ENCODE results near the gene GBX2. TPM values are rescaled to one million over a fixed set of nuclear protein-coding genes. Genes with fewer than 3 reads are reported as not detected.

GBX2 gene
- total and polyA plus RNA-seq, 2 experiments from 2014 or later, result not detected

DNA sequence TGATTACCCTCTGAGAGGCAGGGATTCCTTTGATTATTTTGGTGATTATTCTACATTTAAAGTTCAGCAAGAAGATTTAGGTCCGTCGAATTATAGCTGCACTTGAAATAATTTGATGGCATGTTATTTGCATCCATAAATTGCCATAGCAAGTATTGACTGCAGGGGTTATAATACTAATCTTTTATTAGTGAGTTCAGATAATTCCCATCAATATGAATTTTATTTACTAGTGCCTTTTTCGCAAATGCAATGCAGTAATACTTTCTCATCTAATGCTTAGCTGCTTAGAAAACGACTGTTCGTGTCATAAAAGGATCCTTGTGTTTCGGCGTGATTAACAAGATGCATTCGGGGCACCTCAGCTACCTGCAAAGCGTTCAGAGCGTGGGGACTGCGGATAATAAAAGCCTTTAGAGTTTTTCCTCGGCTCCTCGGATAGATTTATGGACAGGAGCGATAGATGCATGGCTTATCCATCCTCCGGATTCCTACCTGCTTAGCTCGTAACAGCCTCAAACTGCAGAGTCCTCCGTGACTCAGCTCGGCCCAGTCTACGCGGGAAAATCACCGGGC, 2.5 kb upstream of the GBX2 start:
- H3K9ac ChIP-seq, result no peak overlapping the region
- no peak for TF ChIP-seq EZH2 (IDR thresholded peaks at IDR 0.05; ENCODE audit: insufficient read depth, poor library complexity, severe bottlenecking)
- no peak for TF ChIP-seq EZH2phosphoT487 (IDR thresholded peaks at IDR 0.05; ENCODE audit: insufficient read depth, low read depth)
- H3K9me2 ChIP-seq (ENCODE audit: insufficient read depth), result no peaks in the 10 kb centered on the region
- H4K20me1 ChIP-seq (ENCODE audit: insufficient read depth), result no peaks in the 10 kb centered on the region
- DNase-seq, result no peak
- in situ Hi-C loops (cut with MboI), result no loop called here
- H3K4me1 ChIP-seq (ENCODE audit: insufficient read depth), result peaks cover 7% of the 10 kb centered on the region
- no peaks in the 10 kb centered on the region for H3K36me3 ChIP-seq (ENCODE audit: low read depth)
- H3K27ac ChIP-seq, result no peak overlapping the region
- H3K27me3 ChIP-seq (replicated peaks; ENCODE audit: insufficient read depth), result peaks cover 92% of the 10 kb centered on the region
- H3K79me2 ChIP-seq (ENCODE audit: insufficient read depth), result no peaks in the 10 kb centered on the region
- no peak overlapping the region for H3K4me2 ChIP-seq (ENCODE audit: unreplicated experiment)
- H3K9me3 ChIP-seq (ENCODE audit: low read depth), result no peaks in the 10 kb centered on the region
- no peak overlapping the region for H3K4me3 ChIP-seq
- WGBS, 2 experiments (ENCODE audit: low coverage in 1 of 2, low lambda C conversion rate in 2 of 2, missing lambda C conversion rate in 2 of 2), result 27 to 29% methylated on average over 21 of the region's 21 CpGs
- H2AFZ ChIP-seq, result no peak overlapping the region
- peaks cover 9% of the 10 kb centered on the region for H3F3A ChIP-seq (ENCODE audit: insufficient read depth)

DNA sequence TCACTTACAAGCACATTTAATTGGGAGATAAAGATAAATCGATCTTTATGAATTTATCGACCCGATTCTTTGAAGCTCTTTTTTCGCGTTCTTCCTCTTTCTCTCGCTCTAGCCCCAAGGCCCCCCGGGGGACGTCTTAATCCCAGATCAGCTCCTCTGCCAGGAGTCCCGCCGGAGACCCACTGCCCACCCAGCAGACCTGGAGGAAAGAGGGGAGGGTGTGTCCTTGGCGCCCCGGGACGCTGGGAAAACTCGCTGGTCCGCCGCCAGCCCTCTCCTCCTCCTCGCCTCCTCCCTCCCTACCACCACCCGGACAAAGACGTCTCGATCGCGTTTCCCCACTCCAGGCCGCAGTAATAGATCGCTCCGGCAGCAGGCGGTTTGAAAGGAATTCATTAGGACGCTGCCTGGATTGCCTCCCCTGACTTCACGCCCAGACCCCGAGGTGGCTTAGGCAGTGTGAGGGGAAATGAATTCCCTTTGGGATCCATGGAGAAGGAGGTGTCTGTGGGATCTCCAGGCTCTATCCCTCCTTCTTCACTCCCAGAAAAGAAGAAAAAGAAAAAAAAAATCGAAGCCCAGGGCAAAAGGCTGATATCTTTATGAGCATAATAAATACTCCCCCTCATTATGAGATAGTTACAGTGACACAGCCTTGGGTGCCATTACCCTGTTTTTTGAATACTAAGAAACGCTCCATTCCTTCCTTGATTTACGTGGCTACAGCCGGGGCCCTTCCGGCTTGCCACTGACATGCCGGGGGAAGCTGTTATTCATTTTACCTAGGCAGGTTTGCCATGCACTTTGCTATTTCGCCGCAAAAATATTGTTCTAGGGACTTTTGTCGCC, 1.8 kb upstream of the GBX2 start:
- H3K4me3 ChIP-seq, result no peak overlapping the region
- no peak overlapping the region for H3K4me2 ChIP-seq (ENCODE audit: unreplicated experiment)
- in situ Hi-C loops (cut with MboI), result no loop called here
- no peak overlapping the region for H2AFZ ChIP-seq
- H3K9ac ChIP-seq, result no peak overlapping the region
- TF ChIP-seq EZH2phosphoT487 (IDR thresholded peaks at IDR 0.05; ENCODE audit: insufficient read depth, low read depth), result no peak
- peak; percentile 56 for TF ChIP-seq EZH2 (IDR thresholded peaks at IDR 0.05; ENCODE audit: insufficient read depth, poor library complexity, severe bottlenecking)
- H3K36me3 ChIP-seq (ENCODE audit: low read depth), result no peaks in the 10 kb centered on the region
- H3K27me3 ChIP-seq (replicated peaks; ENCODE audit: insufficient read depth), result peaks cover 99% of the 10 kb centered on the region
- H3K27ac ChIP-seq, result no peak overlapping the region
- H3K9me2 ChIP-seq (ENCODE audit: insufficient read depth), result no peaks in the 10 kb centered on the region
- DNase-seq, result no peak
- no peaks in the 10 kb centered on the region for H4K20me1 ChIP-seq (ENCODE audit: insufficient read depth)
- no peaks in the 10 kb centered on the region for H3K79me2 ChIP-seq (ENCODE audit: insufficient read depth)
- H3K9me3 ChIP-seq (ENCODE audit: low read depth), result no peaks in the 10 kb centered on the region
- 12% methylated on average over 38 of the region's 38 CpGs for WGBS, 2 experiments (ENCODE audit: low coverage in 1 of 2, low lambda C conversion rate in 2 of 2, missing lambda C conversion rate in 2 of 2)
- peaks cover 3% of the 10 kb centered on the region for H3K4me1 ChIP-seq (ENCODE audit: insufficient read depth)
- H3F3A ChIP-seq (ENCODE audit: insufficient read depth), result peaks cover 2% of the 10 kb centered on the region; the same call in 1 of the 2 replicates

DNA sequence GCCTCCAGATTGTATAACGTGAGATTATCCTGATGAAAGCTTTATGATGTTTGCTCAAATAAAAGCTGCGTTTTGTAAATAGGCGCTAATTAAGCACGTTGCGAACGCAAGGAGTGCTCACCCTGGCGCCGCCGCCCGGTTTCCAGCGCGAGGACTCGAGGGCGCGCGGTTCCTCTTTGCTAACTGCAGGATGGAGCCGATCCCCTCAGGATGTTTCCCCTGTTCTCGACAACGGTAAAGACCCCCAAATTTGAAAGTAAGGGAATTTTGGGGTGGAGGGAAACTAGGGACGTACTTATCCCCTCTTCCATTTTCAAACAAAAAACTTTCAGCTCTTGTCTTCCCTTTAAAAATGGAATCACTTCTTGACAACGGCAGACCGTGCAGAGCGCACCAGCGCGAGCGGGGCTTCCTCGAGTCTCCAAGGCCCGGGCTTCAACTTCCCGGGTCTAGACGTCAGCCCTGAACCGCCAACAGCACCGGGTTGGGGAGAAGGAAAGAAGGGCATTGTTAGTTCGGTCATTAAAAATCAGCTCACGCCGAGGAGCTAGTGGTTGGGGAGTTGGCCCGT, 1.1 kb upstream of the GBX2 start:
- in situ Hi-C loops (cut with MboI), result no loop called here
- no peak overlapping the region for H2AFZ ChIP-seq
- H3K36me3 ChIP-seq (ENCODE audit: low read depth), result no peaks in the 10 kb centered on the region

DNA sequence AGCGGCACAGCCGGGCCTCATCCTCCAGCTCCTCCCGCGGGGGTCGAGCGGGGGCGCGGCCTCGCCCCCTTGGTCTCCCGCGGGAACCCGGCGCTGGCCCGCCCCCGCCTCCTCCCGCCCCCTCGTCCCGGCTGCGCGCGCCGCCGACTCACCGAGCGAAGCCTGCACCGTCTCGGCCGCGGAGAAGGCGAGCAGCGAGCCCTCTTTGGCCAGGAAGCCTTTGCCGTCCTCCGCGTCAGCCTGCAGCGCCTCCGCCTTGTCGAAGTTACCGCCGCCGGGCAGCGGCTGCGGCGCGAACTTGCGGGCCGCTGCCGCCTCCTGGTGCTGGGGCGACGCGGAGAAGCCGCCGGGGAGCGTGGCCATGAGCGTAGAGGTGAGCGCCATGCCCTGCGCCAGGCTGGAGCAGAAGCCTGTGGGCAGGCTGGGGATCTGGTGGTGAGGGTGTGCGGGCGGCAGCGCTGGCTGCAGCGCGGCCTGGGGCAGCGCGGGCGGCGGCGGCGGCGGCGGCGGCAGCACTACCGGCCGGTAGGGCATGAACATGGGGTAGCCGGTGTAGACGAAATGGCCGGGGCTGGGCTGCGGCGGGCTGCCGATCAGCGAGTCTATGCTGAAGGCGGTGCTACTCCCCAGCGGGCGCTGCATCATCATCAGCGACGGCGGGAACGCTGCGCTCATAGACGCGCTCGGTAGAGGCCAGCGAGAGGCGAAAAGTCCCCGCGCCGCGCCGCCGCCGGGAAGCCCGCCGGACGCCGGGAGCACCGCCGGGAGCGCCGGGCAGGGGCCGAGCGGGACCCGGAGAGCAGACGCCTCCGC, 683 bp downstream of the GBX2 start:
- Histone ChIP-seq H3K4me2 (ENCODE audit: unreplicated experiment) (peak overlapping the region; percentile 10), H3K9ac (no peak overlapping the region), H3F3A (ENCODE audit: insufficient read depth) (no peaks in the 10 kb centered on the region), H3K27me3 (replicated peaks; ENCODE audit: insufficient read depth) (peaks cover 99% of the 10 kb centered on the region), H4K20me1 (ENCODE audit: insufficient read depth) (no peaks in the 10 kb centered on the region), H3K4me3 (peak overlapping the region; percentile 60), H3K79me2 (ENCODE audit: insufficient read depth) (no peaks in the 10 kb centered on the region), H3K4me1 (ENCODE audit: insufficient read depth) (0 out of 2 replicates have a peak, but pooled peaks cover 9% of the 10 kb centered on the region), H3K27ac (no peak overlapping the region), H3K9me3 (ENCODE audit: low read depth) (no peaks in the 10 kb centered on the region), H3K36me3 (ENCODE audit: low read depth) (no peaks in the 10 kb centered on the region), H3K9me2 (ENCODE audit: insufficient read depth) (no peaks in the 10 kb centered on the region), H2AFZ (peak overlapping the region; percentile 72)
- in situ Hi-C loops (cut with MboI), result no loop called here
- peak; percentile 59 for TF ChIP-seq EZH2 (IDR thresholded peaks at IDR 0.05; ENCODE audit: insufficient read depth, poor library complexity, severe bottlenecking)
- no peak for TF ChIP-seq EZH2phosphoT487 (IDR thresholded peaks at IDR 0.05; ENCODE audit: insufficient read depth, low read depth)
- WGBS, 2 experiments (ENCODE audit: low coverage in 1 of 2, low lambda C conversion rate in 2 of 2, missing lambda C conversion rate in 2 of 2), result 1 to 2% methylated on average over 61 to 75 of the region's 112 CpGs
- peak; percentile 73 for DNase-seq

More for the DNA sequence above, 1.1 kb upstream of the GBX2 start:
- Histone ChIP-seq H3K9me2 (ENCODE audit: insufficient read depth) (no peaks in the 10 kb centered on the region), H3K9me3 (ENCODE audit: low read depth) (no peaks in the 10 kb centered on the region), H3K79me2 (ENCODE audit: insufficient read depth) (no peaks in the 10 kb centered on the region), H3F3A (ENCODE audit: insufficient read depth) (no peaks in the 10 kb centered on the region), H4K20me1 (ENCODE audit: insufficient read depth) (no peaks in the 10 kb centered on the region), H3K9ac (no peak overlapping the region), H3K4me2 (ENCODE audit: unreplicated experiment) (no peak overlapping the region), H3K4me3 (no peak overlapping the region), H3K27me3 (replicated peaks; ENCODE audit: insufficient read depth) (peaks cover 100% of the 10 kb centered on the region), H3K27ac (no peak overlapping the region), H3K4me1 (ENCODE audit: insufficient read depth) (0 out of 2 replicates have a peak, but pooled peaks cover 3% of the 10 kb centered on the region)
- DNase-seq, result no peak
- TF ChIP-seq EZH2phosphoT487 (IDR thresholded peaks at IDR 0.05; ENCODE audit: insufficient read depth, low read depth) (peak; percentile 42; the same call in 1 of the 2 replicates), EZH2 (IDR thresholded peaks at IDR 0.05; ENCODE audit: insufficient read depth, poor library complexity, severe bottlenecking) (peak; percentile 66)
- 9 to 10% methylated on average over 36 of the region's 36 CpGs for WGBS, 2 experiments (ENCODE audit: low coverage in 1 of 2, low lambda C conversion rate in 2 of 2, missing lambda C conversion rate in 2 of 2)
